Osteocyte (in vitro differentiated cells): ENCODE results near the gene MPDZ. TPM values are rescaled to one million over a fixed set of nuclear protein-coding genes. Genes with fewer than 3 reads are reported as not detected.
A peak's percentile ranks its signal among the peaks of the same experiment; 100 is the strongest.

ENCODE experiments used
- DNase-seq: peaks from one replicate; pipeline ENCODE4 v3.0.0; 2021; ENCODE audit warnings: mixed read lengths; ENCODE audit not compliant: unreplicated experiment; ENCODE audit errors: extremely low spot score
- H3K27ac Mint-ChIP-seq: one replicate; pipeline ENCODE4 v1.8.0; 2021; ENCODE audit warnings: mild to moderate bottlenecking, mixed read lengths; ENCODE audit not compliant: unreplicated experiment
- H3K27me3 Mint-ChIP-seq: one replicate; pipeline ENCODE4 v1.8.0; 2021; ENCODE audit warnings: mixed read lengths; ENCODE audit not compliant: unreplicated experiment
- H3K36me3 Mint-ChIP-seq: one replicate; pipeline ENCODE4 v1.8.0; 2021; ENCODE audit warnings: mixed read lengths; ENCODE audit not compliant: unreplicated experiment
- H3K4me1 Mint-ChIP-seq: one replicate; pipeline ENCODE4 v1.8.0; 2021; ENCODE audit warnings: mixed read lengths; ENCODE audit not compliant: unreplicated experiment
- H3K4me3 Mint-ChIP-seq: one replicate; pipeline ENCODE4 v1.8.0; 2021; ENCODE audit warnings: mild to moderate bottlenecking, moderate library complexity, mixed read lengths; ENCODE audit not compliant: unreplicated experiment
- H3K9me3 Mint-ChIP-seq: one replicate; pipeline ENCODE4 v1.8.0; 2021; ENCODE audit warnings: mixed read lengths; ENCODE audit not compliant: unreplicated experiment
- long read RNA-seq: library from polyadenylated mRNA; unstranded; transcript quantifications from one replicate; pipeline ENCODE4 v2.0.0, GENCODE V29; 2021
- total RNA-seq: library from RNA; stranded (reverse); gene quantifications from 2 replicates; pipeline ENCODE4 v1.2.1, GENCODE V29; 2021
- TF ChIP-seq, protein P1 (sequence below): fragments of 200-600 bp; sonication (generic); IDR thresholded peaks from 2 replicates; pipeline ENCODE4 v1.5.0; 2021; ENCODE audit warnings: antibody characterized with exemption, mild to moderate bottlenecking, moderate library complexity

MPDZ gene
- 51.9 and 56.1 TPM in 2 replicates for total RNA-seq
- long read RNA-seq, partial matches to known transcripts: 90 of 117 reads
- long read RNA-seq, other reads (novel, unspliced or antisense): 25 of 117 reads

- H3K4me1 Mint-ChIP-seq: peaks cover 56% of the 10 kb centered on the region
- DNase-seq: peak; percentile 91
Observed at GRCh38 chr9:13279284-13280141, at the start of gene MPDZ. MPDZ (minus strand) TSS chr9:13279692; CDS start chr9:13250315, 29,377 bp downstream.

GRCh38 chr9:13324988-13325387, 45.5 kb upstream of the MPDZ start:
- Mint-ChIP-seq H3K36me3 (no peaks in the 10 kb centered on the region), H3K9me3 (no peaks in the 10 kb centered on the region), H3K4me3 (no peak overlapping the region), H3K27me3 (peaks cover 8% of the 10 kb centered on the region), H3K4me1 (no peaks in the 10 kb centered on the region), H3K27ac (no peak overlapping the region)
- TF ChIP-seq, protein P1, sequence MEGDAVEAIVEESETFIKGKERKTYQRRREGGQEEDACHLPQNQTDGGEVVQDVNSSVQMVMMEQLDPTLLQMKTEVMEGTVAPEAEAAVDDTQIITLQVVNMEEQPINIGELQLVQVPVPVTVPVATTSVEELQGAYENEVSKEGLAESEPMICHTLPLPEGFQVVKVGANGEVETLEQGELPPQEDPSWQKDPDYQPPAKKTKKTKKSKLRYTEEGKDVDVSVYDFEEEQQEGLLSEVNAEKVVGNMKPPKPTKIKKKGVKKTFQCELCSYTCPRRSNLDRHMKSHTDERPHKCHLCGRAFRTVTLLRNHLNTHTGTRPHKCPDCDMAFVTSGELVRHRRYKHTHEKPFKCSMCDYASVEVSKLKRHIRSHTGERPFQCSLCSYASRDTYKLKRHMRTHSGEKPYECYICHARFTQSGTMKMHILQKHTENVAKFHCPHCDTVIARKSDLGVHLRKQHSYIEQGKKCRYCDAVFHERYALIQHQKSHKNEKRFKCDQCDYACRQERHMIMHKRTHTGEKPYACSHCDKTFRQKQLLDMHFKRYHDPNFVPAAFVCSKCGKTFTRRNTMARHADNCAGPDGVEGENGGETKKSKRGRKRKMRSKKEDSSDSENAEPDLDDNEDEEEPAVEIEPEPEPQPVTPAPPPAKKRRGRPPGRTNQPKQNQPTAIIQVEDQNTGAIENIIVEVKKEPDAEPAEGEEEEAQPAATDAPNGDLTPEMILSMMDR: no peak
- no peak for DNase-seq

More at GRCh38 chr9:13279284-13280141, at the start of gene MPDZ:
- Mint-ChIP-seq H3K4me3 (peak within 1 kb of the TSS; percentile 97), H3K9me3 (peaks cover 6% of the 10 kb centered on the region), H3K36me3 (peaks cover 1% of the 10 kb centered on the region), H3K27me3 (no peaks in the 10 kb centered on the region), H3K27ac (peak within 1 kb of the TSS; percentile 92)
- TF ChIP-seq, protein P1: no peak

- H3K27me3 Mint-ChIP-seq: peaks cover 10% of the 10 kb centered on the region
- DNase-seq: no peak
- no peak overlapping the region for H3K4me3 Mint-ChIP-seq
- no peak overlapping the region for H3K27ac Mint-ChIP-seq
- no peaks in the 10 kb centered on the region for H3K36me3 Mint-ChIP-seq
- TF ChIP-seq, protein P1: no peak
- H3K9me3 Mint-ChIP-seq: peaks cover 4% of the 10 kb centered on the region
- no peaks in the 10 kb centered on the region for H3K4me1 Mint-ChIP-seq
Observed at GRCh38 chr9:13322828-13323550, 43.5 kb upstream of the MPDZ start.

DNA sequence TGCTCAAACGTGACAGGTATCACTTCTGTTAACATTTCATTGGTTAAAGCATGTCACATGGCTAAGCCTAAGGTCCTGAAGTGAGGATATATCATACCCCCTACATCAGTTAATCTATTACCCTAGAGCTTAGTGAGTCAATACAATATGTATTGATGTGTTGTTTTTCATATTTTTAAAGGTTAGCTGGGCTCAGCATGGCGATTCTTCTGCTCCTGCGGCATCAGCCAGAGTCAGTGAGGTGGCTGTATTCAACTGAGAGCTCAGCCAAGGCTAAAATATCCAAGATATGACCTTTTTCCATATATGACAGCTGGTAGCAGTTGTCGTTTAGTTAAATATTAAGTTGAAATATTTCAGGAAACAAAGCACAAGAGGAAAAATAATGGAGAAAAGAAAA, 38.5 kb upstream of the MPDZ start:
- Mint-ChIP-seq H3K36me3 (no peaks in the 10 kb centered on the region), H3K9me3 (peaks cover 7% of the 10 kb centered on the region), H3K4me1 (no peaks in the 10 kb centered on the region), H3K27ac (no peak overlapping the region), H3K27me3 (peaks cover 10% of the 10 kb centered on the region), H3K4me3 (no peak overlapping the region)
- DNase-seq: no peak
- TF ChIP-seq, protein P1: no peak

- no peaks in the 10 kb centered on the region for H3K4me1 Mint-ChIP-seq
- H3K4me3 Mint-ChIP-seq: no peak overlapping the region
- H3K36me3 Mint-ChIP-seq: no peaks in the 10 kb centered on the region
- no peak overlapping the region for H3K27ac Mint-ChIP-seq
- peaks cover 3% of the 10 kb centered on the region for H3K9me3 Mint-ChIP-seq
- TF ChIP-seq, protein P1: no peak
- DNase-seq: no peak
- H3K27me3 Mint-ChIP-seq: peaks cover 12% of the 10 kb centered on the region
Observed at GRCh38 chr9:13296972-13297371, 17.5 kb upstream of the MPDZ start.
